ENCODE measurements around the gene P3H3.

P3H3 gene

DNA sequence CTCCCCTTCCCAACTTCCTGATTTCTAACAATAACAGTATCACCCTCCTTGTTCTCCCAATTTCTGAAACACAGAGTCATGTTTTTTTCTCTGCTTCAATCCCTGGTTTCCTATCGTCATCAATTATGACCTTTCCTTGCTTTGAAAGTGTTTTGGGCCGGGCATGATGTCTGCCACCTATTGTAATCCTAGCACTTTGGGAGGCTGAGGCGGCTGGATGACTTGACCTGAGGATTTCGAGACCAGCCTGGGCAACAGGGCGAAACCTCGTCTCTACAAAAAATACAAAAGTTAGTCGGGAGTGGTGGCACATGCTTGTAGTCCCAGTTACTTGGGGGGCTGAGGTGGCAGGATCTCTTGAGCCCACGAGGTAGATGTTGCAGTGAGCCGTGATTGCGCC is 19.2 kb upstream of the P3H3 start:
- no peak for DNase-seq

DNA sequence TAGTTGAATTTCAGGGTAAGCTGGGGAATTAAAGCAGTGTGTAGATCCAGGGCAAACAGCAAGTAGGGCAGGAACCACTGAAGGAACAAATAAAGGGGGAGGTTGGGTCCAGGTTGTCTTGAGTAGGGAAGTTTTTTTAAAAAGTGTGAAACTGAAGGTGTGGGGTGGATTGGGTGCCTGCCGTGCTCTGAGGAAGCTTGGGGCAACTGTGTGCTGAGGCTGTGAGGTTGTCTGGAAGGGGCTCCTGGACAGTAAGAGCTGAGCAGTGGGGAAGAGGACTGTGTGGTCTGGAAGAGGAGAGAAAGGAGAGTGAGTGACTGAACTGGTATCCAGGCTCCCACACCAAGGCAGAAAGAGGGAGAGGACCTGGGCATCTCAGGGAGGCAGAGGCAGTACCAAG is 17.4 kb upstream of the P3H3 start:
- DNase-seq: no peak

DNA sequence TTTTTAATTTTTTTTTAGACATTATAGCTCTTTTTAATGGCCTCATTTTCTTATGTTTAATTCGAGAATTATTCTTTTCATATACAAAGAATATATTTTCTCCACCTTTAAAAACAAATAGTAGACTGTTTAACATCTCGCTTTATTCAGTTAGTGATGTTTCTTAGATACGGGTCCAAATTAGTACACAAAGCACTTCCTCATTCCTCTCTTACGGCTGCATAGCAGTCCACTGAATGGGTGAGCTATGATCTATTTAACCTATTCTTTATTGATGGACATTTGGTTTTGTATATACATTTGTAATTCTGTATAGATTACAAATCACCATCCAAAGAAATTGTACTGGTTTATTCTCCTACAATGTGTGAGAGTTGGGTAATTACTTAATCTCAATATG is 14.8 kb upstream of the P3H3 start:
- peak; percentile 25 for DNase-seq

DNA sequence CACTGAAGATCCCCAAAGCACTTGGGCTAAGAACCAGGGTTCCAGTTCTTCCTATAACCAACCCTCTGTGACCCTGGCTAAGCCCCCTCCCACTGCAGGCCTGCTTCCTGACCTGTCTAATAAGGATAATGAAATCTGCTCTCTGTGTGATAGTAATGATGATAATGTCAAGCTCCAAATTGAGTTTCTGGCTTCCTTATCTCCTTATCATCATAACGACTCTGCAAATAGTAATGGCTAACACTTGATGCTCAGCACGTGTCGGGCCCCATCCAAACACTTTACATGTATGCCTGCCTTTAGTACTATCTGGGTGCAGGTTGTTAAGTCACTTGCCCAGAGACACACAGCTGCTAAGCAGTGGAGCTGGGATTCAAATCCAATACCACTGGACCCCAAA is 11.6 kb upstream of the P3H3 start:
- no peak for DNase-seq

DNA sequence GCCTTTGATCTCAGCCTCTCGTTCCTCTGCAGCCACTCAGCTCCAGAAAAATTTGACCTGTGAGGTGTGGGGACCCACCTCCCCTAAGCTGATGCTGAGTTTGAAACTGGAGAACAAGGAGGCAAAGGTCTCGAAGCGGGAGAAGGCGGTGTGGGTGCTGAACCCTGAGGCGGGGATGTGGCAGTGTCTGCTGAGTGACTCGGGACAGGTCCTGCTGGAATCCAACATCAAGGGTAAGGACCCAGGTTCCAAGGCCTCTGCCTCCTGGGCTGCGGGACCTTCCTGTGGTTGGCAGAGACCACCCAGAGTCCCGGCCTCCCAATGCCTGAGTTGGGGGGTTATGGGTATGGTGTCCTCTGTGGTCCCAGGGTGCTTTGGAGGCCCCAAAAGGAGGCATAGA is 11.1 kb upstream of the P3H3 start:
- DNase-seq: no peak

DNA sequence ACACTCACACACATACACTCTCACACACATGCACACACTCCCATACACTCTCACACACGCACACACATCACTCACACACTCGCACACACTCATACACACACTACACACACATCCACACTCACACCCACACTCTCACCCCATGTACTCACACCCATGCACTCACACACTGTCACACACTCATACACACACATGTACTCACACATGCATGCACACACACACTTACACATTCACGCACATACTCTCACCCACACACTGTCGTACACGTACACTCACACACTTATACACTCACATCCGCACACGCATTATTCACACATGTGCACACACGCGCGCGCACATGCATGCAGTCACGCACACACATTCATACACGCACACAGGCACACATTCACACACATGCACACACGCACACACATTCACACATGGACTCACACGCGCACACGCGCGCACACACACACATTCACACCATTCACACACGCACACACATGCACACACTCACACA is 10.5 kb upstream of the P3H3 start:
- DNase-seq: no peak

DNA sequence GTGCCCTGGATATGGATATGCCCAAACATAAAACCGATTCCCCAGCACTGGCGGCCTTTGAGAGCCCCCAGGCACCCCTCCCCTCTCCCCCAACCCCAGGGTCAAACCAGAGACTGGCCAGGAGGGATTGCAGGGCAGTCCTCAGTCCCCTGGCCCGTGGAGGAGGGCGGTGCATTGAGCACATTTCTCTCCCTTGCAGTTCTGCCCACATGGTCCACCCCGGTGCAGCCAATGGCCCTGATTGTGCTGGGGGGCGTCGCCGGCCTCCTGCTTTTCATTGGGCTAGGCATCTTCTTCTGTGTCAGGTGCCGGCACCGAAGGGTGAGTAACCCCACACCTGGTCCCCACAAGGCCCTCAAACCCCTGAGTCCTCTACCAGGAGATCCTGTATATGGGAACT is 10.0 kb upstream of the P3H3 start:
- no peak for DNase-seq

DNA sequence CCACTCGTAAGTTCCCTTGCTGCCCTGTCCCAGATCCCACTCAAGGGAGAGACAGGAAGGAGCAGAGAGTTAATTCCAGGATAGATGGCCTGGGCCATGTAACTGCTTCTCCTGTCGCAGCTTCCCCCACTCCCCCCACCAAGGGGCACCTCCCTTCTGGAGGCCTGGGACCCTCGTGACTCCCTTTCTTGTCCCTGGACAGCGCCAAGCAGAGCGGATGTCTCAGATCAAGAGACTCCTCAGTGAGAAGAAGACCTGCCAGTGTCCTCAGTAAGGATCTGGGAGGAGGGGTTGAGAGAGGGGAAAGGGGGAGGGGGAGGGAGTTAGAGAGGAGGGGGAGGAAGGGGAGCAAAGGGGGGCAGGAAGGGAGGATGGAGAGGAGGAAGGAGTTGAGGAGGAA is 9.6 kb upstream of the P3H3 start:
- no peak for DNase-seq

DNA sequence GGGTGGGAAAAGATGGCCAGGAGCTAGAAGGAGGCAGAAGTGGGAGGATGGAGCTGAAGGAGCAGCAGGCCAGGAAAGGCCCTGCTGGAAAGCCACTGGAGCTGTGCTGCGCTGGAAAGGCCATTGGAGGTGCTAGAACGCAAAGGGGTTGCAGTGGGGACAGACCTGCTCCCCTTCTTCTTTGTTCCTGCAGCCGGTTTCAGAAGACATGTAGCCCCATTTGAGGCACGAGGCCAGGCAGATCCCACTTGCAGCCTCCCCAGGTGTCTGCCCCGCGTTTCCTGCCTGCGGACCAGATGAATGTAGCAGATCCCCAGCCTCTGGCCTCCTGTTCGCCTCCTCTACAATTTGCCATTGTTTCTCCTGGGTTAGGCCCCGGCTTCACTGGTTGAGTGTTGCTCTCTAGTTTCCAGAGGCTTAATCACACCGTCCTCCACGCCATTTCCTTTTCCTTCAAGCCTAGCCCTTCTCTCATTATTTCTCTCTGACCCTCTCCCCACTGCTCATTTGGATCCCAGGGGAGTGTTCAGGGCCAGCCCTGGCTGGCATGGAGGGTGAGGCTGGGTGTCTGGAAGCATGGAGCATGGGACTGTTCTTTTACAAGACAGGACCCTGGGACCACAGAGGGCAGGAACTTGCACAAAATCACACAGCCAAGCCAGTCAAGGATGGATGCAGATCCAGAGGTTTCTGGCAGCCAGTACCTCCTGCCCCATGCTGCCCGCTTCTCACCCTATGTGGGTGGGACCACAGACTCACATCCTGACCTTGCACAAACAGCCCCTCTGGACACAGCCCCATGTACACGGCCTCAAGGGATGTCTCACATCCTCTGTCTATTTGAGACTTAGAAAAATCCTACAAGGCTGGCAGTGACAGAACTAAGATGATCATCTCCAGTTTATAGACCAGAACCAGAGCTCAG is 8.8 kb upstream of the P3H3 start:
- DNase-seq: no peak

DNA sequence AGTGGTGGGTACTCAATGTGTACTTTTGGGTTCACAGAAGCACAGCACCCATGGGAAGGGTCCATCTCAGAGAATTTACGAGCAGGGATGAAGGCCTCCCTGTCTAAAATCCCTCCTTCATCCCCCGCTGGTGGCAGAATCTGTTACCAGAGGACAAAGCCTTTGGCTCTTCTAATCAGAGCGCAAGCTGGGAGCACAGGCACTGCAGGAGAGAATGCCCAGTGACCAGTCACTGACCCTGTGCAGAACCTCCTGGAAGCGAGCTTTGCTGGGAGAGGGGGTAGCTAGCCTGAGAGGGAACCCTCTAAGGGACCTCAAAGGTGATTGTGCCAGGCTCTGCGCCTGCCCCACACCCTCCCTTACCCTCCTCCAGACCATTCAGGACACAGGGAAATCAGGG is 8.0 kb upstream of the P3H3 start:
- no peak for DNase-seq

DNA sequence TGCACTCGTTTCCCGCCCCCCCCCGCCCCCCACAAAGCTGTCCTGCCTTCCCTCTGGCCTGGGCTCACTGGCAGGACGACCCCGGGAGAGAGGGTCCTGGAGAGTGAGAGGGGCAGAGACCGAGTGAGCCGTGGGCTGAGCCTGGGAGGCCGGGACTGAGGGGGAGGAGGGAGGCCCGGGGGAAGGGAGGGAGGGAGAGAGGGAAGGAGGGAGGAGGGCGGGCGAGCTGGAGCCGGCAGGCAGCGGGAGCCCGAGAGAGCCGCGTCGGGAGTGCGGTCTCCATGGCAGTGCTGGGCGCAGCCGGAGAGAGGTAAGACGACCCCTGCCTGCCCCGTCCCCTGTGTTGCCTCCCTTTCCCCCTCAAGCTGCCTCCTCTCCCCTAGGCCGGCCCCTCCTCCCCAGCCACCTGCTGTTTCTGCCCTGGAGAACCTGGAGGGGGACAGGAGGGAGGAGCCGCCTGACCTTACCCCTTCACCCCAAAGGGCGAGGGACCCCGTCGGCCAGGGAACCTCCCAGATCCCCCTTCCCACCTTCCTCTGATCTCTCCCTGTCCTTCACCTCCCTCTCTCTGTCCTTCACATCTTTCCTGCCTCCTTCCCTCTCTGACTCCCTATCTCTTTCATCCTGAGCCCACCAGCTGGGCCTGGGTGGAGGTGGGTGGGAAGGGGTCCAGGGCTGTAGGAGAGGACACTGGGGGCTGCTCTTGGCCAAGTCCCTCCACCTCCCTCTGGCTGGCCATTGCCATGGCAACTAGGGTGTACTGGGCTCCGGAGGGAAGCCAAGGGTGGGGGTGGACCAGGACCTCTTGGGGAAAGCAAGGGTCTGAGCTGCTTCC is 6.4 kb upstream of the P3H3 start, which contains the start of gene GPR162:
Gene GPR162, plus strand, starts transcription at position 231 of the 835 bp plus-strand sequence. CDS start 2,078 bp downstream, outside the sequence.
- no peak for DNase-seq

DNA sequence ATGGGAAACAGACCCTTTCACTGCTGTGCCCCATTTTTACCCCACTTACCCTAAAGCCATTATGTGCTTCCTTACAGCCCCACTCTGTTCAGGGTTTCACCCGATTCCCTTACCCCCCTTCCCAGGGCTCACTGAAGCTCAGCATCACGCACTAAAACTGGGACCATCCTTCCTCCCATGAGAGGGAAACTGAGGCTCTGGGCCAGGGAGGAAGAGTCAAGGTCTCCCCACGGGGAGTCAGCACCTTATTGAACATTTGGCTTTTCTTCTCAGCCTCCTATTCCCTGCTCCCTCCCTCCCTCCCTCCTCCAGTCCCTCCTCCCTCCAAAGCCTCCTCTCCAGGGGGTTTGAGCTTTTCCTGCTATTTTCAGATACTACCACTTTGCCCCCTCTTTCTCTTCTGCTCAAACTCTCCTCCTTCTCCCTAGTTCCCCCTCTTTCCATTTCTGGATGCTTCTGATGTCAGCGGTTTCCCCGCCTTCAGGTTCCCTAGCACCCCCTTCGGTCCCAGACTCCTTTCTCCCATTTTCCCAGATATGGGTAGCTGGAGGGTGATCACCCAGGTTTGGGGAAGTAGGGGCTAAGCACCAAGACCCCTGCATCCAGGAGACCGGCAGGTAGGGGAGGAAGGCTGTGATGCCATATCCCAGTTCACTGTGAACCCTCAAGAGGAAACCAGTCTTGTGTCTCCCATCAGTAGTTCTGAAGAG is 5.6 kb upstream of the P3H3 start:
- DNase-seq: no peak

DNA sequence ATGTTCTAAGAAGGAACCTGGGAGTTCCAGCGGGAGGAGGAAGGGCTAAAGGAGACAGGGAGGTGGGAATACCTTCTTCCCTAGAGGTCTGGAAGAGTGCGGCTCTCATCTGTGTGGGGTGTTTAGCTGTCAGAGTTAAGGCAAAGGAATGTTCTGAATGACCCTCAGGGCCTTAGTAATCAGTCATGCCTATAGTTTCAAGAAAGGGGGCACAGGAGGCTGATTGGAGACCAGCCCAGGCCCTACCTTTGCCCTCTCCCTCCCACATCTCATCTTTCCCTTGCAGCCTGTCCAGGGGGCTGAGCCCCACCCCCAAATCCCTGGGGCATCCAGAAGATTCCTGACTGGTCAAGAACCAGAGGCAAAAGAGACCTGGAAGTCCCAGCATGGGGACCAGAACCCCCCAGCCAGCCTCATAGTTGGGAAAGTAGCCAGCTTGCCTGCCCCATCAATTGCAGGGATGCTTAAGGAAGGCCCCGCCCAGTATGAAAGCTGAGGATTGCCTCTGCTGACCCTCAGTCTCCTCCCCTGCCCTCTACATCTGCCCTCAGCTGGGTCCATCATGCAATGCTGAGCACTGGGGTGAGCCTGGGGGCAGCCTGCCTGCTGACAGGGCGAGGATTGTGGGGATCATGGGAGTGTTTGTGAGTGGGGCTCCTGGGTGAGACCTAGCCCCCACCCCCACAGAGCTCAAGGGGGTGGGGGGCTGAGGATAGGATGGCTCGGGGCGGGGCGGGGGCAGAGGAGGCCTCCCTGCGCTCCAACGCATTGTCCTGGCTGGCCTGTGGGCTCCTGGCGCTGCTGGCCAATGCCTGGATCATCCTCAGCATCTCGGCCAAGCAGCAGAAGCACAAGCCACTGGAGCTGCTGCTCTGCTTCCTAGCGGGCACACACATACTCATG is 4.8 kb upstream of the P3H3 start:
- no peak for DNase-seq

DNA sequence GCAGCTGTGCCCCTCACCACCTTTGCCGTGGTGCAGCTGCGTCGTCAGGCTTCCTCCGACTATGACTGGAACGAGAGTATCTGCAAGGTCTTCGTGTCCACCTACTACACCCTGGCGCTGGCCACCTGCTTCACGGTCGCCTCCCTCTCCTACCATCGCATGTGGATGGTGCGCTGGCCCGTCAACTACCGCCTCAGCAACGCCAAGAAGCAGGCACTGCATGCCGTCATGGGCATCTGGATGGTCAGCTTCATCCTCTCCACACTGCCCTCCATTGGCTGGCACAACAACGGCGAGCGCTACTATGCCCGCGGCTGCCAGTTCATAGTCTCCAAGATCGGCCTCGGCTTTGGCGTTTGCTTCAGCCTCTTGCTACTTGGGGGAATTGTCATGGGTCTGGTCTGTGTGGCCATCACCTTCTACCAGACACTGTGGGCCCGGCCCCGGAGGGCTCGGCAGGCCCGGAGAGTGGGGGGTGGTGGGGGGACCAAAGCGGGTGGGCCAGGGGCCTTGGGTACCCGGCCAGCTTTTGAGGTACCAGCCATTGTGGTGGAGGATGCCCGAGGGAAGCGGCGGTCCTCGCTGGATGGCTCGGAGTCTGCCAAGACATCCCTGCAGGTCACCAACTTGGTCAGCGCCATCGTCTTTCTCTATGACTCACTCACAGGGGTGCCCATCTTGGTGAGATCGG is 4.0 kb upstream of the P3H3 start:
- no peak for DNase-seq

DNA sequence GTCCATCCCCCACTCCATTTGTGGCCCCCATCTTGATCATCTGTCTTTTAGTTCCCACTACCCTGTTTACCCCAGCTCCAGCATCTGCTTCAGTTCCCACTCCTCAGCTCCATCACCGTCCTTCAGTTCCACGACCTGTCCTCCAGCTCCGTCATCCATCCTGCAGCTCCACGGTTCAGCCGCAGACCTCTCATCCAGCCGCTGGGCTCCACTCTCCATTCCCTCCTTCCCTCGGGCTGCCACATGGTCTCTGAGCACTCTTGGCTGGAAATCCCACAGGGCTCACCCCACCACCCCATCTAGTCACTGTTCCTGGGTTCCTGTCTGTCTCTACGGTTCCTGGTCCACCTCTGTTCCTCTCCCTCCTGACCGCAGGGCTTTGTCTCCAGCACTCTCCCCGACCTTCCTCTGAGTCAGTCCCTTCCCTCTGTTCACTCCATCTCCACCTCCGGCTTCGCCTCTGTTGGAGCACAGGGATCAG is 3.3 kb upstream of the P3H3 start:
- DNase-seq: no peak

DNA sequence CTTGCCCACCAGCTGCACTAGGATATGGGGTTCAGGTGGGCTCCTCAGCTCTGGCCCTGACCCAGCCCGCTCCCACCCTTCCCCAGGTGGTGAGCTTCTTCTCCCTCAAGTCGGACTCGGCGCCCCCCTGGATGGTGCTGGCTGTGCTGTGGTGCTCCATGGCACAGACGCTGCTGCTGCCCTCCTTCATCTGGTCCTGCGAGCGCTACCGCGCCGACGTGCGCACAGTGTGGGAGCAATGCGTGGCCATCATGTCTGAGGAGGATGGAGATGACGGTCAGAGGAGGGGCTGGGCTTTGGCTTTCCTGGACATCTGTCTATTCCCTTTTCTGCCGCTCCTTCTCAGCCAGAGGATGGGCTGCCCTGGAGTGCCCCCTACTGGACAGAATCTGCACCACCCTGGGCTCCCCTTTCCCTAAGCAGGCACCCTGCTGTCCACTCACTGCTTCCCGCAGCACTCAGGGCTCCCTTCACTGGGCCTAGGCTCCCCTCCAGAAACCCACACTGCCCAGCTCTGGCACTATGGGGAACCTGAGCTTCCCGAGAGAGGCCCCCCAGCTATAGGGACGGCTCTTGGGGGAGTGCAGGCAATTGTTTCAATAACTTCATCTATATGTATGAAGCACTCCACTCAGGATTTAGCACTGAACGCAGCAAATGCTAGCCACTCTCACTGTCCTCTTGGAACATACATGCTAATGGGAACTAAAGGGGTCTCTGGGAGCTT is 2.6 kb upstream of the P3H3 start:
- DNase-seq: peak; percentile 72

DNA sequence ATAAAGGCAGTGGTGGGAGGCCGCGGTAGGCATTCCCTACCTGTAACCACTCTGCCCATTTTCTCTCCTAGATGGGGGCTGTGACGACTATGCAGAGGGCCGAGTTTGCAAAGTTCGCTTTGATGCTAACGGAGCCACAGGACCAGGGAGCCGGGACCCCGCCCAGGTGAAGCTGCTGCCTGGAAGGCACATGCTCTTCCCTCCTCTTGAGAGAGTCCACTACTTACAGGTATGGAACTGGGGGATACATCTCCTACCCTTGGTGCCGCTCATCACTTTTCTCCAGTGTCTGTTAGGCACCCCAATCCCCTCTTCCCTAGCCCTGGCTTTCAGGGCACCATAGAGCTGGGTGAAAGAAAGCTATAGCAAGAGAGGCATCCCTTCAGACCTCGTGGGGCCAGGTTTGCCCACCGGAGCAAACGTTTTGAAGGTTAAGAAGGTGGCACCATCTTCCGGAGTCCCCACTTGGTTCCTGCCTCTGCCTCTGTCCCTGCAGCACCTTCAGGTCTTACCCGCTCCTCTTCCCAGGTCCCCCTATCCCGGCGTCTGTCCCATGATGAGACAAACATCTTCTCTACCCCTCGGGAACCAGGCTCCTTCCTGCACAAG is 2.0 kb upstream of the P3H3 start:
- no peak for DNase-seq

DNA sequence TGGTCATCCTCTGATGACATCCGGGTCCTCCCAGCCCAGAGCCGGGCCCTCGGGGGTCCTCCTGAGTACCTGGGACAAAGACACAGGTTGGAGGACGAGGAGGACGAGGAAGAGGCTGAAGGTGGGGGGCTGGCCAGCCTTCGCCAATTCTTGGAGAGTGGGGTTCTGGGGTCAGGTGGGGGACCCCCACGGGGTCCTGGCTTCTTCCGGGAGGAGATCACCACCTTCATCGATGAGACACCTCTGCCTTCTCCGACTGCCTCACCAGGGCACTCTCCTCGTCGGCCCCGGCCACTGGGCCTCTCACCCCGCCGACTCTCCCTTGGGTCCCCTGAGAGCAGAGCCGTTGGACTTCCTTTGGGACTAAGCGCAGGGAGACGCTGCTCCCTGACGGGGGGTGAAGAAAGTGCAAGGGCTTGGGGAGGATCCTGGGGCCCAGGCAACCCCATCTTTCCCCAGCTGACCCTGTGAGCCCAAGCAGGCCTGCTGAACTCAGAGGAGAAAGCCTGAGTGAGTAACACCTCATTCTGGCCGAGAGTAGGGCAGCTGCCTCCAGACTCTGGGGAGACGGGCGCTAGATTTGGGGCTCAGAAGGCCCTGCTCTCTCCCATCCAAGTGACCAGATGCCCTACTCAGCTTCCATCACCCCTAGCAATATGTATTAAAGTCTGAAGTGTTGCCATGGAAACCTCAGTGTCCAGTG is 1.3 kb upstream of the P3H3 start:
- no peak for DNase-seq

DNA sequence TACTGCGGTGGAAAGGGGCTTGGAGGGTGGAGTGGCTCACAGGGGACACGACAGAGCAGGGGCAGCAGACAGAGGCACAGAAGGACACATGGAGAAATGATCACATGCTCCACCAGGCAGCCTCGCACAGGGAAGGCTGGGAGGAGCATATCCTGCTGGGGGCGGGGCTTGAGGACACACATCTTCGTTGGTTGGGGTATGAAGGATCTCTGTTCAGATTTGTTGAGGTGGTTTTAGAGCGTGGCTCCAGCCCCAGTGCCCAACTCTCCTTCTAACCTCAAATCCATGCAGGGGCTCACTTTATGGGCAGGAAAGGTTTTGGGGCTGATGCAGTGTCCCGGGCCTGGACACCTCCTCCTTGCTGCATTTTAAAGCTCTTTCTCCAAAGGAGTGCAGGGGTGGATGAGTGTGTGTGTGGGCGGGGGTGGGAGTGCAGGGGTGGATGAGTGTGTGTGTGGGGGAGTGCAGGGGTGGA is 733 bp upstream of the P3H3 start:
- DNase-seq: no peak
